Tibial artery (tissue), 4 donors: ENCODE results near the gene SCN4A.
"Not testable (repeated sequence)": the region's sequence is repeated elsewhere in the genome, so short reads cannot be mapped to it uniquely, and the experiment has no call there.

Experiments
- DNase-seq, 2 donors: peaks; one replicate each; pipeline ENCODE4 v3.0.0-alpha.2; 2019
- H3K27ac ChIP-seq, 2 donors: fragments of 200-600 bp; sonication (generic) in 1 of 2; 1 replicate in 1 of 2; 2 replicates in 1 of 2; pipeline ENCODE4 v1.5.1; 2018 to 2019; ENCODE audit warnings: mild to moderate bottlenecking in 1 of 2
- H3K27me3 ChIP-seq, 2 donors: fragments of 200-600 bp; sonication (generic) in 1 of 2; one replicate each; pipeline versions ENCODE4 v1.5.1 to v1.6.0; 2016 to 2019
- H3K36me3 ChIP-seq, 3 donors: fragments of 200-600 bp; sonication (generic) in 2 of 3; one replicate each; pipeline ENCODE4 v1.5.1; 2016 to 2019; ENCODE audit warnings: mild to moderate bottlenecking in 2 of 3
- H3K4me1 ChIP-seq, 4 donors: fragments of 200-600 bp; sonication (generic) in 2 of 4; 1 replicate in 3 of 4; 2 replicates in 1 of 4; pipeline ENCODE4 v1.5.1; 2016 to 2019
- H3K4me3 ChIP-seq, 2 donors: fragments of 200-600 bp; sonication (generic) in 1 of 2; 1 replicate in 1 of 2; 2 replicates in 1 of 2; pipeline ENCODE4 v1.5.1; 2018 to 2019; ENCODE audit warnings: mild to moderate bottlenecking in 2 of 2
- H3K9me3 ChIP-seq, 3 donors: fragments of 200-600 bp; sonication (generic) in 1 of 3; one replicate each; pipeline ENCODE4 v1.5.1; 2016 to 2019
- intact Hi-C: fragments of 100-400 bp; cut with DNase I; formaldehyde crosslinking; loops from one replicate; pipeline ENCODE4 v1.15.0; 2023; ENCODE audit warnings: low total_unique reads
- TF ChIP-seq, protein P1 (sequence below), 2 experiments: fragments of 200-600 bp in 1 of 2; fragments of 450-650 bp in 1 of 2; IDR thresholded peaks; one replicate each; pipeline ENCODE4 v1.5.1; 2017 to 2019; ENCODE audit warnings: antibody characterized with exemption in 2 of 2, mild to moderate bottlenecking in 1 of 2, moderate library complexity in 1 of 2

SCN4A gene

DNA sequence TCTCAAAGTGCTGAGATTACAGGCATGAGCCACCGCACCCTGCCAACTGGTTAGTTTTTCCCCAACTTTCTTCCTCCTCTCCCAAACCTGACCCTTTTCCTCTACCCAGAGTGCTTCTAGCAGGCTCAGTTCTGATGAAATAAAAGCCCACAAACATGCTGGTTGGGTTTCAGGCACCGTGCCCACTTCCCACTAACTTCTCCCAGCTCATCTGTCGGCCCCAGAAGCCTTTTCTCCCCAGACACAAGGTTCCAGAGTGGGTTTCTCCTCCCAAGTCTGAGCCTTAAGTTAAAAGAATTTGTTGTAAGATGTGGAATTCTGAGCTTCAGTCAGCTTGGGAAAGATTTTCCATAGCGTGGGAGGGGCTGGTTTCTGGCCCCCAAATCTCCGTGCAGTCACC, 11.5 kb upstream of the SCN4A start:
- Histone ChIP-seq H3K27ac (peak overlapping the region; percentile 4 to 44), H3K4me1 (peaks cover 0 to 42% (median 20%) of the 10 kb centered on the region in 4 donors), H3K9me3 (peaks cover 0 to 7% (median 0%) of the 10 kb centered on the region in 3 donors), H3K4me3 (no peak overlapping the region), H3K36me3 (no peaks in the 10 kb centered on the region), H3K27me3 (peaks cover 0 to 14% of the 10 kb centered on the region in 2 donors)
- TF ChIP-seq, protein P1, sequence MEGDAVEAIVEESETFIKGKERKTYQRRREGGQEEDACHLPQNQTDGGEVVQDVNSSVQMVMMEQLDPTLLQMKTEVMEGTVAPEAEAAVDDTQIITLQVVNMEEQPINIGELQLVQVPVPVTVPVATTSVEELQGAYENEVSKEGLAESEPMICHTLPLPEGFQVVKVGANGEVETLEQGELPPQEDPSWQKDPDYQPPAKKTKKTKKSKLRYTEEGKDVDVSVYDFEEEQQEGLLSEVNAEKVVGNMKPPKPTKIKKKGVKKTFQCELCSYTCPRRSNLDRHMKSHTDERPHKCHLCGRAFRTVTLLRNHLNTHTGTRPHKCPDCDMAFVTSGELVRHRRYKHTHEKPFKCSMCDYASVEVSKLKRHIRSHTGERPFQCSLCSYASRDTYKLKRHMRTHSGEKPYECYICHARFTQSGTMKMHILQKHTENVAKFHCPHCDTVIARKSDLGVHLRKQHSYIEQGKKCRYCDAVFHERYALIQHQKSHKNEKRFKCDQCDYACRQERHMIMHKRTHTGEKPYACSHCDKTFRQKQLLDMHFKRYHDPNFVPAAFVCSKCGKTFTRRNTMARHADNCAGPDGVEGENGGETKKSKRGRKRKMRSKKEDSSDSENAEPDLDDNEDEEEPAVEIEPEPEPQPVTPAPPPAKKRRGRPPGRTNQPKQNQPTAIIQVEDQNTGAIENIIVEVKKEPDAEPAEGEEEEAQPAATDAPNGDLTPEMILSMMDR (IDR thresholded peaks at IDR 0.05), result no peak
- intact Hi-C loops, result no loop called here
- DNase-seq, result no peak

DNA sequence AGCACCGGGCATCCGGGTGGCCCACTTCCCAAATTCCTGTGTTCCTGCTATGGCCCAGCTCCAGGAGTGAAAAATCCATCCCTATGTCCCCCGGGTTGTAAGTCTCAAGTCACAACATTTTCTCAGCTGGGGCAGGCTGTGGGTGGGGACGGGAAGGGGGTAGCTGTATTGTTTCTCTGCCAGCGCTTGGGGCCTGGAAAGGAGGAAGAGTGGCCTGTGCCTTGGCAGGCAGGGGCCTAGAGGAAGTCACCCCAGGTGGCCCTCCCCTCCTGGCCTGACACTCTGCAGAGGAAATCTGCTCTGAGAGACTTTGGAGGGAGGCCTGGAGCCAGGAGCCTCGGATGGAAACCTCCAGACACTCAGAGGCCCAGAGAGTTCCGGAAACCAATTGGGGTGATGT, 10.6 kb upstream of the SCN4A start:
- Histone ChIP-seq H3K4me1 (peaks cover 0 to 34% (median 18%) of the 10 kb centered on the region in 4 donors), H3K9me3 (peaks cover 0 to 7% (median 0%) of the 10 kb centered on the region in 3 donors), H3K27me3 (peaks cover 0 to 5% of the 10 kb centered on the region in 2 donors), H3K4me3 (no peak overlapping the region), H3K36me3 (no peaks in the 10 kb centered on the region), H3K27ac (no peak overlapping the region)
- DNase-seq, result peak in 1 of 2 donors; percentile 45
- intact Hi-C loops, result no loop called here
- TF ChIP-seq, protein P1 (IDR thresholded peaks at IDR 0.05), result no peak

DNA sequence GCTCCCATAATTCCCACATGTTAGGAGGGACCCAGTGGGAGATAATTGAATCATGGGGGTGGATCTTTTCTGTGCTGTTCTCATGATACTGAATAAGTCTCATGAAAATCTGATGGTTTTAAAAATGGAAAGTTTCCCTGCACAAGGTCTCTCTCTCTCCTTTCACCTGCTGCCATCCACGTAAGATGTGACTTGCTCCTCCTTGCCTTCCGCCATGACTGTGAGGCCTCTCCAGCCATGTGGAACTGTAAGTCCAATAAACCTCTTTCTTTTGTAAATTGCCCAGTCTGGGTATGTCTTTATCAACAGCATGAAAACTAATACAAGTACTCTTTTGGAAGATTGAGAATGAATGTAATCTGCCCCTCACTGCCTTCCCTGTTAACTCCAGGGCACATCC, 9.9 kb upstream of the SCN4A start:
- DNase-seq, H3K27me3 ChIP-seq, H3K27ac ChIP-seq, intact Hi-C loops, H3K9me3 ChIP-seq, H3K4me3 ChIP-seq, H3K36me3 ChIP-seq: not testable (repeated sequence)
- peaks cover 0 to 34% (median 18%) of the 10 kb centered on the region in 4 donors for H3K4me1 ChIP-seq

DNA sequence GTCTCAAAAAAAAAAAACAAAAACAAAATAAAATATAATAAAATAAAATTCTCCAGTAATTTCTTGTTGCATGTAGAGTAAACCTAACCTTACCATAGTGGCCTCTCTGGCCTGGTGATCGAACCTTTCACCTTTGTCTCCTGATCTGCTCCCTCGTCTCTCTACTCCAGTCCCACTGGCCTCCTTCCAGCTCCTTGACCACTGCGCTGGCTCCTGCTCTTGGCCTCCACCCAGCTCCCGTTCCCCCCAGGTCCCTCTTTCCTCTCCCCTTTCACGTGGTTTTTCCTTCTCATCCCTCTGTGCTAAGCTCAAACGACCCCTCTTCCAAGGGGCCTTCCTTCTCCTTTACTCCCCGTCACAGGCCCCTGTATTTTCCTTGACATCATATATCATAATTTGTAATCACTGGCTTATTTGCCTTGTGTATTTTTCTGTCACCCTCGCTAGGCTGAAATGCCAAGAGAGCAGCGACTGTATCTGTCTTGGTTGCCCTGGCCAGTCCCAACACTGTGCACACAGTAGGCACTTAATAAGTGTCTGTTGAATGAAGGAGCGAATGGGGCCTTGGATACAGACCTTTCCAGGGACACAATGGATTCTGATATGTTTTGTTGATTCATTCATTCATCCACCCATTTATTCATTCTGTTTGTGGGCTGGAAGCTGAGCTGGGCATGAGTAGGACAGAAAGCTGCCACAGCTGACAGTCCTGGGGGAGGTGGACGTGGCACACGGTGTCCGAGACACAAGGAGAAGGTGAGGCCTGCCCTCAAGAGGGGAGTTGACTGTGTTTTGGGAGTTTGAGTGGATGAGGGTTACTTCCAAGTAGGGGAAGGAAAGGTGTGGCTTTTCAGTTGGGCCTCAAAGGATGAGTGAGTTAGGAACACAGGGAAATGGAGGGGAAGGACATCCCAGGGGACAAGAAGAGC, 5.8 kb upstream of the SCN4A start:
- peaks cover 0 to 19% (median 4%) of the 10 kb centered on the region in 4 donors for H3K4me1 ChIP-seq
- peaks cover 0 to 7% (median 0%) of the 10 kb centered on the region in 3 donors for H3K9me3 ChIP-seq
- H3K4me3 ChIP-seq, result no peak overlapping the region
- DNase-seq, result no peak
- TF ChIP-seq, protein P1 (IDR thresholded peaks at IDR 0.05), result no peak
- intact Hi-C loops, result no loop called here
- H3K27me3 ChIP-seq, result peaks cover 0 to 8% of the 10 kb centered on the region in 2 donors
- no peaks in the 10 kb centered on the region for H3K36me3 ChIP-seq
- no peak overlapping the region for H3K27ac ChIP-seq

DNA sequence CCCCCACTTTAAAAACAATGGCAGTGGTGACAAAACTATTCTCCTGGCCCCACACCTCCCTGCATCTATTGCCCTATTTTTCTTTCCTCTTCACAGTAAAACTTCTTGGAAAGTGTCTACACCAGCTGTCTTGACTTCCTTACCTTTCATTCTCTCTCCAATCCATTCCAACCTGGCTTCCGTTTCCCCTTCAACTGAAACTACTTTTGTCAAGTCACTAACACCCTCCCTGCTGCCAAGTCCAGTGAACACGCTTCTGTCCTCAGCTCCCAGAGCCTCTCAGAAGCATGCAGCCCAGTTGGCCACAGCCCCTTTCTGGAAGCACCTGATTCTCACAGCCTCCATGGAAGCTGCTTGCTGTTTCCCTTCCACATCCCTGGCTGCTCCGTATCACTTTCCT, 4.0 kb upstream of the SCN4A start:
- TF ChIP-seq, protein P1 (IDR thresholded peaks at IDR 0.05), result no peak
- peaks cover 0 to 12% (median 0%) of the 10 kb centered on the region in 4 donors for H3K4me1 ChIP-seq
- H3K4me3 ChIP-seq, result no peak overlapping the region
- H3K27ac ChIP-seq, result no peak overlapping the region
- peaks cover 0 to 8% of the 10 kb centered on the region in 2 donors for H3K27me3 ChIP-seq
- H3K36me3 ChIP-seq, result no peaks in the 10 kb centered on the region
- peaks cover 0 to 2% (median 0%) of the 10 kb centered on the region in 3 donors for H3K9me3 ChIP-seq
- intact Hi-C loops, result no loop called here
- no peak for DNase-seq

DNA sequence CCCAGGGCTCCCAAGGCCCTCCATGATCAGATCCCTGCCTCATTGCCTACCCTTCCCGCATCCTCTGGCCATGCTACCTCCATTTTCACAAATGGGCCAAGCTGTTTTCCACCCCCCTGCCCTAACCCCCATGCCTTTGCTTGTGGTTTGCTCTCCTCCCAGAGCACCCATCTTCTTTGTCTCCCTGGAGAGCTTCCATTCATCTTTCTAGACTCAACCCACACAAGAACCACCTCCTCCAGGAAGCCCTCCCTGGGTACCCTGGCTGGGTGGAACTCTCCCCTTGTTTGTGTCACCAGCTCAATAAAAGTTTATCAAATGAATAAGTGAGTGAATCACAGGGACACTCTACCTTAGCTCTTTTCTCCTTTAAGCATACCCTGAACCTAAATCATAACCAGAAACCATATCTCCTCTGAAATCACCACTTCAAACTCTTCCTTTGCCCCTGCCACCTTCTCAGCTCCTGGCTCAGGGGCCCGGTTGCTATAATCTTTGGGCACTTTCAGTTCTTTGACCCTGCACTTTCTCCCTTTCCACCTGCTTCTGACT, 2.9 kb upstream of the SCN4A start:
- no peak for DNase-seq
- Histone ChIP-seq H3K27ac (no peak overlapping the region), H3K27me3 (peaks cover 0 to 11% of the 10 kb centered on the region in 2 donors), H3K4me3 (no peak overlapping the region), H3K36me3 (no peaks in the 10 kb centered on the region), H3K4me1 (peaks cover 0 to 12% (median 0%) of the 10 kb centered on the region in 4 donors), H3K9me3 (no peaks in the 10 kb centered on the region)
- intact Hi-C loops, result no loop called here
- TF ChIP-seq, protein P1 (IDR thresholded peaks at IDR 0.05), result no peak
